Caki2 (cell line): ENCODE data around the gene UGT1A8. TPM values are rescaled to one million over a fixed set of nuclear protein-coding genes. Genes with fewer than 3 reads are reported as not detected.
"Not testable (repeated sequence)": the region's sequence is repeated elsewhere in the genome, so short reads cannot be mapped to it uniquely, and the experiment has no call there.

ENCODE experiments used
- DNase-seq: peaks from one replicate; pipeline ENCODE4 v3.0.0-alpha.2; 2015; ENCODE audit warnings: low read depth
- in situ Hi-C: cut with HindIII; loops from 2 replicates; pipeline ENCODE4 v1.10.0; 2016; ENCODE audit warnings: low sequenced_read_pairs, low pct_unique_long_range_greater_than_20kb, mixed read lengths
- total RNA-seq: library from RNA; depleted of rRNA; stranded (reverse); fragments of >200 nt; shearing (Covaris generic); gene quantifications from 2 replicates; pipeline ENCODE4 v1.2.3, GENCODE V29; 2014; ENCODE audit warnings: low replicate concordance; rRNA removed

UGT1A8 gene
- 0.87 and 2.2 TPM in 2 replicates for total RNA-seq

DNA sequence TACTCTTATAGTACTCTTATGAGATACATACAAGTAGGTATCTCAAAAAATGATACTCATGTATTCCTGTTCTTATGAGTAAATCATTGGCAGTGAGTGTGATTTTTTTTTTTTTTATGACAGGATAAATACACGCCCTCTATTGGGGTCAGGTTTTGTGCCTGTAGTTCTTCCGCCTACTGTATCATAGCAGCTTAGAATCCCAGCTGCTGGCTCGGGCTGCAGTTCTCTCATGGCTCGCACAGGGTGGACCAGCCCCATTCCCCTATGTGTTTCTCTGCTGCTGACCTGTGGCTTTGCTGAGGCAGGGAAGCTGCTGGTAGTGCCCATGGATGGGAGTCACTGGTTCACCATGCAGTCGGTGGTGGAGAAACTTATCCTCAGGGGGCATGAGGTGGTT lies at the start of gene UGT1A8:
Gene UGT1A8, plus strand, starts transcription at position 158 of the 400 bp plus-strand sequence. Its CDS starts 75 bp downstream, at position 233.
- in situ Hi-C loops, DNase-seq: not testable (repeated sequence)

- no peak for DNase-seq
- in situ Hi-C loops: no loop called here
These were observed 46.4 kb upstream of the UGT1A8 start for GRCh38 chr2:233571001-233571400.

GRCh38 chr2:233571462-233571861 lies 46.0 kb upstream of the UGT1A8 start:
- no peak for DNase-seq
- in situ Hi-C loops: no loop called here

DNA sequence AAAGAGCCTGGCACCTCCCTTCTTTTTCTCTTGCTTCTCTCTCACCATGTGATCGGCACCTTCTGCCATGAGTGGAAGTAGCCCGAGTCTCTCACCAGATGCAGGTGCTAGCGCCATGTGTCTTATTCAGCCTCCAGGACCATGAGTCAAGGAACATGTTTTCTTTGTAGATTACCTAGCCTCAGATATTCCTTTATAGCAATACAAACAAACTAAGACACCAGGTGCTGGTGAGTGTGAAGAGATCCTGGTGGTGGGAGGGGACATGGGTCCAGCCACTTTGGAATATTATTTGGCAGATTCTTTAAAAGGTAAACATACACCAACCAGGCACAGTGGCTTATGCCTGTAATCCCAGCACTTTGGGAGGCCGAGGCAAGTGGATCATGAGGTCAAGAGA lies 45.0 kb upstream of the UGT1A8 start:
- in situ Hi-C loops: no loop called here
- DNase-seq: no peak

DNA sequence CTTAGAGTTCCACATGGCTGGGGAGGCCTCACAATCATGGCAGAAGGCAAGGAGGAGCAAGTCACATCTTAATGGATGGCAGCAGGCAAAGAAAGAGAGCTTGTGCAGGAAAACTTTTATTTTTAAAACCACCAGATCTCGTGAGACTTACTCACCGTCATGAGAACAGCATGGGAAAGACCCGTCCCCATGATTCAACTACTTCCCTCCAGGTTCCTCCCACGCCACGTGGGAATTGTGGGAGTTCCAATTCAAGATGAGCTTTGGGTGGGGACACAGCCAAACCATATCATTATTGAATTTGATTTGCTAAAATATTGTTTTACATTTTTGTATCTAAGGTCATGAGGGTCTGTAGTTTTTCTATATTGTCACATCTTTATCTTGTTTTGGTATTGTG lies 40.1 kb upstream of the UGT1A8 start:
- in situ Hi-C loops, DNase-seq: not testable (repeated sequence)

- in situ Hi-C loops: not testable (repeated sequence)
These were observed 34.0 kb upstream of the UGT1A8 start for GRCh38 chr2:233583217-233583965.

DNA sequence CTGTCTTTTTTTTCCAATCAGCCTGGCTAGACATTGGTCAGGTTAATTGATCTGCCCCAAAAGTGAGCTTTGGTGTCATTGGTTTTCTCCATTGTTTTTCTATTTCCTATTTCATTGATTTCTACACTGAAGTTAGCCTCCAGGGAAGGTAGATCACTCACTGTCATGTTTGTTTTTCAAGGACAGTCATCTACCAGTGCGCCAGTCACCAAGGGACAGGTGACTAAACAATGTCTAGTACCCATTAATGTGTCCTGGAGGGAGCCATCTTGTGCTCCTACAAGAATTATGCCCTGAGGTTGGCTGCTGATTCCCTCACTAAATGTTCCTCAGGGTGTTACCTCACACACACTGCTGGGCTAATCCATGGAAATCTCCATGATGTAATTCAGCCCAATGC lies 33.2 kb upstream of the UGT1A8 start:
- in situ Hi-C loops: no loop called here
- no peak for DNase-seq

More at GRCh38 chr2:233583217-233583965, 34.0 kb upstream of the UGT1A8 start:
- not testable (repeated sequence) for DNase-seq

- DNase-seq: no peak
- in situ Hi-C loops: no loop called here
These were observed 29.0 kb upstream of the UGT1A8 start for GRCh38 chr2:233588400-233588799.

DNA sequence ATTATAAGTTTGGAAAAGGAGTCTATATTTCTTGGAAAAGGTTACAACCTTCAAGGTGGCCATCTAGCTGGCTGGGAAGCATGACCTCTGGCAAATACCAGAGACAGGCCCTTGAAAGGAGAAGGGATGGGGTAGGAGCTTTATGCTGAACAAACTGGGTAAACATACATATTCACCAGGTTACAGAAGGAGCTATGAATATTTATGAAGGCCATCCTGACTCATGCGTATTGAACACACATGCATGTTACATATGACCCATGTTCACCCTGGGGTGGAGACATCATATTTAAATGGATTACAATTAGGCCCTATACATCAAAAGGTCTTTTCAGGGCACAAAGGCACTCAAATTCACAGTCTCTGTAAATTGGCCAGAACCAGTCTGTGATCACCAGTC lies 24.7 kb upstream of the UGT1A8 start:
- DNase-seq, in situ Hi-C loops: not testable (repeated sequence)

DNA sequence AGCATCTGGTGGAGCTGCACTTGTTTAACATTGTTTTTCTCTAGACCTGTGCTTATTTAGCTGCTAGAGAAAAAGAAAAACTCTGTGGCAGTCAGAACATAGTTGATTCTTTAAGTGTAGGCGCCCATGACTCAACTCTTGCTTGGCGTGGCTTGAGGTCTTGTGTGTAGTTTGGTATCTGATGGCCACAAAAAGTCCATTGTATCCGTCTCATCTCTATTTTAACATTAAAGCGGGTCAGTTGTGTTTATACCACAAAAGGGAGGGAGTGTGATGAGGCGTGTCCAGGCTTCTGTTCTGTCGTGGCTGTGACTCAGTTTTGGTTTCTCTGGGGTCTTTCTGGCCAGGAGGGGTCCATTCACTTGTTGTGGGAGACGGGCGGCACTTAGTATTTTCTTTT lies 24.2 kb upstream of the UGT1A8 start:
- in situ Hi-C loops: no loop called here
- no peak for DNase-seq

GRCh38 chr2:233597522-233597921 lies 19.9 kb upstream of the UGT1A8 start:
- DNase-seq: no peak
- in situ Hi-C loops: no loop called here

GRCh38 chr2:233598952-233599351 lies 18.5 kb upstream of the UGT1A8 start:
- DNase-seq: no peak
- in situ Hi-C loops: no loop called here

DNA sequence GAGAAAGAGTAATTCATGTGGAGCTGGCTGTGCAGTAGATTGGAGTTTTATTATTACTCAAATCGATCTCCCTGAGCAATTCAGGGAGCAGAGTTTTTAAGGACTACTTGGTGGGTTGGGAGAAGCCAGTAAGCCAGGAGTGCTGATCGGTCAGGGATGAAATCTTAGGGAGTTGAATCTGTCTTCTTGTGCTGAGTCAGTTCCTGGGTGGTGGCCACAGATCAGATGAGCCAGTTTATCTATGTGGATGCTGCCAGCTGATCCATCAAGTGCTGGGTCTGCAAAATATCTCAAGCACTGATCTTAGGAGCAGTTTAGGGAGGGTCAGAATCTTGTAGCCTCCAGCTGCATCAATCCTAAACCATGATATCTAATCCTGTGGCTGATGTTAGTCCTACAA lies 17.0 kb upstream of the UGT1A8 start:
- DNase-seq: no peak
- in situ Hi-C loops: no loop called here

GRCh38 chr2:233602076-233602475 lies 15.4 kb upstream of the UGT1A8 start:
- in situ Hi-C loops: no loop called here
- no peak for DNase-seq

DNA sequence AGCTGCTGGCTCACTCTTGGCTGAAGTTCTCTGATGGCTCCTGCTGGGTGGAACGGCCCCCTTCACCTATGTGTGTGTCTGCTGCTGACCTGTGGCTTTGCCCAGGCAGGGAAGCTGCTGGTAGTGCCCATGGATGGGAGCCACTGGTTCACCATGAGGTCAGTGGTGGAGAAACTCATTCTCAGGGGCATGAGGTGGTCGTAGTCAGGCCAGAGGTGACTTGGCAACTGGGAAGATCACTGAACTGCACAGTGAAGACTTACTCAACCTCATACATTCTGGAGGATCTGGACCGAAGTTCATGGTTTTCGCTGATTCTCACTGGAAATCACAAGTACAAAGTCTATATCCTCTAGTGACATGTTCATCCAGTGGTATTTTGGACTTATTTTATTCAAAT lies 13.9 kb upstream of the UGT1A8 start:
- DNase-seq: no peak

DNA sequence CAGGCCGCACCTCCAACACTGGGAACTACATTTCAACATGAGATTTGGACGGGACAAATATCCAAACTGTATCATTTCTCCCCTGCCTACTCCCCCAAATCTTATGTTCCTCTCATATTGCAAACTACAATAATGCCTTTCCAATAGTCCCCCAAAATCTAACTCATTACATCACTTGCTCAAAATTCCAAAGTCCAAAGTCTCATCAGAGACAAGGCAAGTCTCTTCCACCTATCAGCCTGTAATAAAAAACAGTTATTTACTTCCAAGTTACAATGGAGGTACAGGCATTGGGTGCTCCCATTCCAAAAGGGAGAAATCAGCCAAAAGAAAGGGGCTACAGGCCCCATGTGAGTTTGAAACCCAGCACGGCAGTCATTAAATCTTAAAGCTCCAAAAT lies 12.6 kb upstream of the UGT1A8 start:
- no peak for DNase-seq
- in situ Hi-C loops: no loop called here

More for the DNA sequence above, 13.9 kb upstream of the UGT1A8 start:
- in situ Hi-C loops: no loop called here

DNA sequence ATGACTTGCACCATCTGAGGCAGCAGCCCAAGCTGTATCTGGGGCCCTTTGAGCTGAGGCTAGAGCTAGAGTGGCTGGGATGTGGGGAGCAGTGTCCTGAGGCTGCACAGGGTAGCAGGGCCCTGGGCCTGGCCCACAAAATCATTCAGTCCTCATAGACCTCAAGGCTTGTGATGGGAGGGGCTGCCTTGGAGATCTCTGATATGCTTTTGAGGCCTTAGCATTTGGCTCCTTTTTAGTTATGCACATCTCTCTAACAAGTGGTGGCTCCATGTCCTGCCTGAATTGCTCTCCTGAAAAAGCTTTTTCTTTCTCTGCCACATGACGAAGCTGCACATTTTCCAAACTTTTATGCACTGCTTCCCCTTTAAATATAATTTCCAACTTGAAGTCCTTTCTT lies 11.8 kb upstream of the UGT1A8 start:
- no peak for DNase-seq
- in situ Hi-C loops: no loop called here

- peak; percentile 18 for DNase-seq
- in situ Hi-C loops: no loop called here
These were observed 6.1 kb upstream of the UGT1A8 start for GRCh38 chr2:233611284-233611683.

DNA sequence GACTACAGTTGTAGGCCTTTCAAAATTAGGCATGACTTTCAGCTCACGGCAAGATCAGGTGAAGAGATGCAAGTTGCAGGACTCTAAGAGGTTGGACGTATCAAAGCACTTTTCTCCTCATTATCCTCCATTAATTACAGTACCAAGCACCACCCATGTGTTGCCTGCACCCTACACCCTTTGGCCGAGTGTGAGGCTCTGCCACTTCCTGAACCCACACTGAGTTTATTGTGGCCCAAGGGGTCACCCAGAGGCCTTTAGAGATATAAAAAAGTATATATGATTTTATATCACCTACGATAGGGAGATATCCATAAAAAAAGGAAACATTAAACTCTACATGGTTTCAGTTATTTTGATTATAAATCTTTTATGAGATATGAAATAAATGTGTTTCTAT lies 2.8 kb downstream of the UGT1A8 start:
- no peak for DNase-seq
- in situ Hi-C loops: no loop called here

DNA sequence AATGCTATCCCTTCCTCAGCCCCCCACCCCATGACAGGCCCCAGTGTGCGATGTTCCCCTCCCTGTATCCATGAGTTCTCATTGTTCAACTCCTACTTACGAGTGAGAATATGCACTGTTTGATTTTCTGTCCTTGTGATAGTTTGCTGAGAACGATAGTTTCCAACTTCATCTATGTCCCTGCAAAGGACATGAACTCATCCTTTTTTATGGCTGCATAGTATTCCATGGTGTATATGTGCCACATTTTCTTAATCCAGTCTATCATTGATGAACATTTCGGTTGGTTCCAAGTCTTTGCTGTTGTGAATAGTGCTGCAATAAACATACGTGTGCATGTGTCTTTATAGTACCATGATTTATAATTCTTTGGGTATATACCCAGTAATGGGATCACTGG lies 4.4 kb downstream of the UGT1A8 start:
- DNase-seq, in situ Hi-C loops: not testable (repeated sequence)
